ENCODE measurements around the gene B2M.
"Not testable (repeated sequence)": the region's sequence is repeated elsewhere in the genome, so short reads cannot be mapped to it uniquely, and the experiment has no call there.

The B2M gene

GRCh38 chr15:44726136-44726535, 14.8 kb downstream of the B2M start:
- DNase-seq (ENCODE audit: low spot score) = peak; percentile 20

- DNase-seq (ENCODE audit: low spot score) = peak; percentile 70
These were observed 15.5 kb downstream of the B2M start for GRCh38 chr15:44726568-44727484.

GRCh38 chr15:44727485-44728231, 16.3 kb downstream of the B2M start:
- DNase-seq (ENCODE audit: low spot score) = no peak

- DNase-seq (ENCODE audit: low spot score) = not testable (repeated sequence)
These were observed 16.9 kb downstream of the B2M start for GRCh38 chr15:44728232-44728575.

DNA sequence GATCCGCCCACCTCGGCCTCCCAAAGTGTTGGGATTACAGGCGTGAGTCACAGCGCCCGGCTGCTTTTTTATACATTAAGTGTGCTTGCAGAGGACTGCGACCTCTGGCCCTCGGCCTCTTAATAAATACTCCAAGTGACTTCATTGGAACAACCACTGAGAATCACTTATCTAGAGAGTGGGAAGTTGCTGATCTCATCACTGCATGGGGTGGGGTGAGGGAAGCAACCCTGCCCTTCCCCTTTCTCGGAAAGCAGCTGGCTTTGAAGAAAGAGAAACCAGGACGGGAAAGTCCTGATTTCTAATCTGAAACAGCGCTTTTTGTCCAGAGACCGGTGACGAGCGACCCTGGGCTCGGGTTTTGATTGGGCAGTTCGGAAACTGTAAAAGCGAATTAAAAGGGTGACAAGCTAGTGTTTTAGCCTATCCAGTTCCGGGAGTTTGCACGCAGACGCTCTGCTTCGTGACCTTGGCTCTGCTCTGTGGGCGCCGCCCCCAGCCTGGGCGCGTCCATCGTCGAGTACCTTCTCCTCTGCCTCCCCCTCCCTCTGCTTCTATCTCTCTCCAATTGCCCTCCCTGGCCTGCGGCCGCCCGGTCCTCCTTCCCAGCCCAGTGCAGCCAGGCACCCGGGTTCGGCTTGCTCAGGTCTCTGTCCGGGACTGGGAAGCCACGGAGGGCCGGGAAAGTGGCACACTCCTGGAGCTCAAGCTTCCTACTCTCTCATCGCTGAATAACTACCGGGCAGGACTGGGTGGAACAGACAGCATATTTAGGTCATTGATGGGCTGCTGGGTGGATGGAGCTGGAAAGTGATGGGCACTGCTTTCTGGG, 17.5 kb downstream of the B2M start:
- DNase-seq (ENCODE audit: low spot score) = peak; percentile 92

- DNase-seq (ENCODE audit: low spot score) = peak; percentile 39
These were observed 18.3 kb downstream of the B2M start for GRCh38 chr15:44729408-44730127.

- no peak for DNase-seq (ENCODE audit: low spot score)
These were observed 23.6 kb downstream of the B2M start for GRCh38 chr15:44734839-44735481.

- no peak for DNase-seq (ENCODE audit: low spot score)
These were observed 24.3 kb downstream of the B2M start for GRCh38 chr15:44735482-44736180.

GRCh38 chr15:44736181-44736765, 25.0 kb downstream of the B2M start, which contains the start of gene TRIM69:
TSS of gene TRIM69 (plus strand) at chr15:44736528. CDS start at chr15:44736705, 177 bp downstream.
- no peak for DNase-seq (ENCODE audit: low spot score)

DNA sequence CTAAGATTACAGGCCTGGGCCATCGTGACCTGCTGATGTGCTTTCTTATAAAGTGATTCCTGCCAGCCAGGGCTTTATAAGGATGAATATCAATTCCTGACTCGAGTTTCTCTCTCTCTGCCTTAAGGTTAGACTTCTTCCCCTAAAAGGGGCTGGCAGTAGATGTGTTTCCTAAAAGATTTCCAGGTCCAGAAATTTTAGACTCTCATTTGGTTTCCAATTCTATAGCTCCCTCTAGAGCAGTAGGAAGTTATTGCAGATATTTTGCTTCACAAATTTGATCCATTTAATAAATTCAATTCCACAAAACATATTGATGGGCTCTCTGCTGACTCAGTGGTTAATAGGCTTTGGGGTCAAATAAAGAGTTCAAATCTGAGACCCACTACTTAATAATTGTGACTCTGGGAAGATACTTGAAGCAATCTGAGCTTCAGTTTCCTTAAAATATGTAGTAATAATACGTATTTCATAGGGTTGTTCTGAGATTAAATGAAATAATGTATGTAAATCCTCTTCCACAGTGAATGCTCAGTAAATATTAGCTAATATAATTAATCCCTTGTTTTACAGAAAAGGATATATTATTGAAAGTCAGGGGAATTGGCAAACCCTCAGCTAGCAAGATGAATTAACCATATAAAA, 27.1 kb downstream of the B2M start:
- DNase-seq (ENCODE audit: low spot score) = peak; percentile 47

GRCh38 chr15:44739222-44739847, 28.0 kb downstream of the B2M start:
- DNase-seq (ENCODE audit: low spot score) = not testable (repeated sequence)

- DNase-seq (ENCODE audit: low spot score) = not testable (repeated sequence)
These were observed 32.1 kb downstream of the B2M start for GRCh38 chr15:44743454-44743853.

GRCh38 chr15:44753345-44753744, 42.0 kb downstream of the B2M start:
- no peak for DNase-seq (ENCODE audit: low spot score)

DNA sequence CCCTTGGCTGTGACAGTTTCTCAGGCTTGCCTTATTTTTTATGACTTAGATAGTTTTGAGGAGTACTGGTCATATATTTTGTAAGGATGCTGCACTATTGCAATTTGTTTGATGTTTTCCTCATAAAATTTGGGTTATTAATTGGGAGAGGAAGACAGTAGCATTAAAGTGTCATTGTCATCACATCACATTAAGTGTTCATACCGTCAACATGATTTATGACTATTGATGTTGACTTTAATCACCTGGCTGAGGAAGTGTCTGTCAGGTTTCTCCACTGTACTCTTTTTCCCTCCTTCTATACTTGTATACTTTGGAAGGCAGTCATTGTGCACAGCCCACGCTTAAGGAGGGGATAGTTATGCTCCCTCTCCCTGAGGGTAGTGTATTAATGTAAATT, 51.9 kb downstream of the B2M start:
- no peak for DNase-seq (ENCODE audit: low spot score)

DNA sequence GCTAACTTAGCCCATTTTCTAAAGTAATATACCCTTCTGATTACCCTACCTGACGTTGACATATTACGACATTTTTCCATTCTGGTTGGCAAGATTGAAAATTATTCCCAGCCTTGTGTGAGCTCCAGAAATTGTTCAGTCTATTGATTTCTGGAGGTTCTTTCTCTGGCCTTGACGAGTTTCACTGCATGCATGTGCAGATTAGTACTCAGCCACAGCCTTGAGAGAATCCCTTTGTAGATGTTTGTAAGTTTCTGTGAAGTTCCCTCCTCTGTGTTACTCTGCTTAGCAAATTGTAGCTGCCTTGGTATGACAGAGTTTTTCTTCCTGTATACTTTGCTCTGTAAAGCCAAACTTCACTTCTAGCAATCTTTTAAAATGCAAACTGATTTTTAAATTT, 52.5 kb downstream of the B2M start:
- DNase-seq (ENCODE audit: low spot score) = no peak

DNA sequence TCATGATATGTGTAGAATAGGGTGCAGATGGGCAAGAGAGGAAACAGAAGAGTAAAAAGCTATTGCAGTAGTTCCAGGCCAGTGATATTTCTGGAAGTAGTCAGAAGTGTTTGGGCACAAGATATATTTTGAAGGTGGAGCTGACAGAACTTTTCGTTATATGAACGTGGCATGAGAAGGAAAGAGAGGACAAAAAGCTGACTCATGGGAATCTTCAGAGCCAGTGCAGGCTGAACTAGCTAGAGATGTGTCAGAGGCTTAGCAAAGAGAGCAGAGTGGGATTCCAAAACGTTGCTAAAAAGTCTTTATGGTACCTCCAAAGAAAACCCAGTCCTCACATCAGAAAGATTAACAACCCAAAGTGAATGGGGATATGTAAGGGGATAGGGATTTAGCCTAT, 53.7 kb downstream of the B2M start:
- no peak for DNase-seq (ENCODE audit: low spot score)
